Measurements from ENCODE around the gene RNU4-1.
A peak's percentile ranks its signal among the peaks of the same experiment; 100 is the strongest.

The RNU4-1 gene

DNA sequence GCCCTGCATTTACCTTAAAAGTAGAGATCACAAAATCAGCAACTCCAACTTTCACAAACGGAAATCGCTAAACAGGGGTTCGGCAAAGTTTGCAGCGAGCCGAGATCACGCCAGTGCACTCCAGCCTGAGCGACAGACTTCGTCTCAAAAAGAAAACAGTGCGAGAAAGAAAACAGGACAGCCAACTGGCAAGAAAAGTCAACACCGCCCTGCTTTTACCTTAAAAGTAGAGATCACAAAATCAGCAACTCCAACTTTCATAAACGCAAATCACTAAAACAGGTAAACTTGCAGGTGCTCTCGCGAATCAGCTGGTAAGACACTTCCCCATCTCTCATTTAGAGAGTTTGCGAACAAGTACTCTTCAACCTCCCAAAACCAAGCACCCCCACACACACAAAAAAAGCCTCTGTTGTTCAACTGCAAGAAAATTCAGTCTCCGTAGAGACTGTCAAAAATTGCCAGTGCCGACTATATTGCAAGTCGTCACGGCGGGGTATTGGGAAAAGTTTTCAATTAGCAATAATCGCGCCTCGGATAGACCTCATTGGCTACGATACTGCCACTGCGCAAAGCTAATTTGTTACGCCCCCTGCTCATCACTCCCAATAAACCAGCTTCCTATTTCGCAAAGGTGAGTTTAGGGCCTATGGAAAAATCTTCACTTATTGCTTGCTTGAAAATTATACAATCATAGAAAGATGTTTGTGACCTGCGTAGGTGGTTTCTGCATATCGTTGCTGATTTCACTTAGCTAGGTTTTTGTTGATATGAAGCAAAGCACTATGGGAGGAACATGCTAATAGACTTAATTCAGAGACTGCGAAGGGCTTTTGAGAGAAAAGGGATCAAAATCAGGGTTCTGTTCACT, at the start of gene RNU4-1 (continued):
- TF ChIP-seq, protein P1, sequence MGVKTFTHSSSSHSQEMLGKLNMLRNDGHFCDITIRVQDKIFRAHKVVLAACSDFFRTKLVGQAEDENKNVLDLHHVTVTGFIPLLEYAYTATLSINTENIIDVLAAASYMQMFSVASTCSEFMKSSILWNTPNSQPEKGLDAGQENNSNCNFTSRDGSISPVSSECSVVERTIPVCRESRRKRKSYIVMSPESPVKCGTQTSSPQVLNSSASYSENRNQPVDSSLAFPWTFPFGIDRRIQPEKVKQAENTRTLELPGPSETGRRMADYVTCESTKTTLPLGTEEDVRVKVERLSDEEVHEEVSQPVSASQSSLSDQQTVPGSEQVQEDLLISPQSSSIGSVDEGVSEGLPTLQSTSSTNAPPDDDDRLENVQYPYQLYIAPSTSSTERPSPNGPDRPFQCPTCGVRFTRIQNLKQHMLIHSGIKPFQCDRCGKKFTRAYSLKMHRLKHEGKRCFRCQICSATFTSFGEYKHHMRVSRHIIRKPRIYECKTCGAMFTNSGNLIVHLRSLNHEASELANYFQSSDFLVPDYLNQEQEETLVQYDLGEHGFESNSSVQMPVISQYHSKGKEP (tag by site-specific recombination; IDR thresholded peaks at IDR 0.05) = peak; percentile 90
- TF ChIP-seq MZF1 (tag by site-specific recombination; IDR thresholded peaks at IDR 0.05; ENCODE audit: borderline replicate concordance) = 0 out of 2 replicates have a peak, but pooled peaks have one; percentile 55
- TF ChIP-seq ZBTB20 (tag by site-specific recombination; IDR thresholded peaks at IDR 0.05) = peak; percentile 34; the same call in 1 of the 2 replicates
- TF ChIP-seq, protein P2, sequence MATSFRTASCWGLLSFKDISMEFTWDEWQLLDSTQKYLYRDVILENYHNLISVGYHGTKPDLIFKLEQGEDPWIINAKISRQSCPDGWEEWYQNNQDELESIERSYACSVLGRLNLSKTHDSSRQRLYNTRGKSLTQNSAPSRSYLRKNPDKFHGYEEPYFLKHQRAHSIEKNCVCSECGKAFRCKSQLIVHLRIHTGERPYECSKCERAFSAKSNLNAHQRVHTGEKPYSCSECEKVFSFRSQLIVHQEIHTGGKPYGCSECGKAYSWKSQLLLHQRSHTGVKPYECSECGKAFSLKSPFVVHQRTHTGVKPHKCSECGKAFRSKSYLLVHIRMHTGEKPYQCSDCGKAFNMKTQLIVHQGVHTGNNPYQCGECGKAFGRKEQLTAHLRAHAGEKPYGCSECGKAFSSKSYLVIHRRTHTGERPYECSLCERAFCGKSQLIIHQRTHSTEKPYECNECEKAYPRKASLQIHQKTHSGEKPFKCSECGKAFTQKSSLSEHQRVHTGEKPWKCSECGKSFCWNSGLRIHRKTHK (tag by site-specific recombination; IDR thresholded peaks at IDR 0.05) = no peak
- peak; percentile 33 for TF ChIP-seq SP3 (tag by site-specific recombination; IDR thresholded peaks at IDR 0.05)
- TF ChIP-seq, protein P3, sequence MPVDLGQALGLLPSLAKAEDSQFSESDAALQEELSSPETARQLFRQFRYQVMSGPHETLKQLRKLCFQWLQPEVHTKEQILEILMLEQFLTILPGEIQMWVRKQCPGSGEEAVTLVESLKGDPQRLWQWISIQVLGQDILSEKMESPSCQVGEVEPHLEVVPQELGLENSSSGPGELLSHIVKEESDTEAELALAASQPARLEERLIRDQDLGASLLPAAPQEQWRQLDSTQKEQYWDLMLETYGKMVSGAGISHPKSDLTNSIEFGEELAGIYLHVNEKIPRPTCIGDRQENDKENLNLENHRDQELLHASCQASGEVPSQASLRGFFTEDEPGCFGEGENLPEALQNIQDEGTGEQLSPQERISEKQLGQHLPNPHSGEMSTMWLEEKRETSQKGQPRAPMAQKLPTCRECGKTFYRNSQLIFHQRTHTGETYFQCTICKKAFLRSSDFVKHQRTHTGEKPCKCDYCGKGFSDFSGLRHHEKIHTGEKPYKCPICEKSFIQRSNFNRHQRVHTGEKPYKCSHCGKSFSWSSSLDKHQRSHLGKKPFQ (tag by site-specific recombination; IDR thresholded peaks at IDR 0.05) = 0 out of 2 replicates have a peak, but pooled peaks have one; percentile 43
- peak; percentile 18; the same call in 1 of the 2 replicates for TF ChIP-seq SCRT2 (tag by site-specific recombination; IDR thresholded peaks at IDR 0.05)
- peak; percentile 98 for TF ChIP-seq PRDM1 (tag by site-specific recombination; IDR thresholded peaks at IDR 0.05)
- TF ChIP-seq ZNF341 (tag by site-specific recombination; IDR thresholded peaks at IDR 0.05; ENCODE audit: low read depth) = peak; percentile 31
- peak; percentile 27; the same call in 1 of the 2 replicates for TF ChIP-seq SP2 (tag by site-specific recombination; IDR thresholded peaks at IDR 0.05)
- no peak for TF ChIP-seq SCRT1 (tag by site-specific recombination; IDR thresholded peaks at IDR 0.05; ENCODE audit: borderline replicate concordance)
- 0 out of 2 replicates have a peak, but pooled peaks have one; percentile 8 for TF ChIP-seq YY1 (tag by site-specific recombination; IDR thresholded peaks at IDR 0.05)
- peak; percentile 17; the same call in 1 of the 2 replicates for TF ChIP-seq ZNF600 (tag by site-specific recombination; IDR thresholded peaks at IDR 0.05)
- no peak for TF ChIP-seq BCL11A (tag by site-specific recombination; IDR thresholded peaks at IDR 0.05; ENCODE audit: low read depth)
- 0 out of 2 replicates have a peak, but pooled peaks have one; percentile 12 for TF ChIP-seq ZBTB21 (tag by site-specific recombination; IDR thresholded peaks at IDR 0.05)
- no peak for TF ChIP-seq ZNF155 (tag by site-specific recombination; IDR thresholded peaks at IDR 0.05)
- TF ChIP-seq, protein P4, sequence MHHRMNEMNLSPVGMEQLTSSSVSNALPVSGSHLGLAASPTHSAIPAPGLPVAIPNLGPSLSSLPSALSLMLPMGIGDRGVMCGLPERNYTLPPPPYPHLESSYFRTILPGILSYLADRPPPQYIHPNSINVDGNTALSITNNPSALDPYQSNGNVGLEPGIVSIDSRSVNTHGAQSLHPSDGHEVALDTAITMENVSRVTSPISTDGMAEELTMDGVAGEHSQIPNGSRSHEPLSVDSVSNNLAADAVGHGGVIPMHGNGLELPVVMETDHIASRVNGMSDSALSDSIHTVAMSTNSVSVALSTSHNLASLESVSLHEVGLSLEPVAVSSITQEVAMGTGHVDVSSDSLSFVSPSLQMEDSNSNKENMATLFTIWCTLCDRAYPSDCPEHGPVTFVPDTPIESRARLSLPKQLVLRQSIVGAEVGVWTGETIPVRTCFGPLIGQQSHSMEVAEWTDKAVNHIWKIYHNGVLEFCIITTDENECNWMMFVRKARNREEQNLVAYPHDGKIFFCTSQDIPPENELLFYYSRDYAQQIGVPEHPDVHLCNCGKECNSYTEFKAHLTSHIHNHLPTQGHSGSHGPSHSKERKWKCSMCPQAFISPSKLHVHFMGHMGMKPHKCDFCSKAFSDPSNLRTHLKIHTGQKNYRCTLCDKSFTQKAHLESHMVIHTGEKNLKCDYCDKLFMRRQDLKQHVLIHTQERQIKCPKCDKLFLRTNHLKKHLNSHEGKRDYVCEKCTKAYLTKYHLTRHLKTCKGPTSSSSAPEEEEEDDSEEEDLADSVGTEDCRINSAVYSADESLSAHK (tag by site-specific recombination; IDR thresholded peaks at IDR 0.05) = peak; percentile 67; the same call in 1 of the 2 replicates
- TF ChIP-seq ZNF394 (tag by site-specific recombination; IDR thresholded peaks at IDR 0.05; ENCODE audit: borderline replicate concordance) = peak; percentile 80; the same call in 1 of the 2 replicates
- peak; percentile 33; the same call in 1 of the 2 replicates for TF ChIP-seq KLF8 (tag by site-specific recombination; IDR thresholded peaks at IDR 0.05)
- TF ChIP-seq, protein P5, sequence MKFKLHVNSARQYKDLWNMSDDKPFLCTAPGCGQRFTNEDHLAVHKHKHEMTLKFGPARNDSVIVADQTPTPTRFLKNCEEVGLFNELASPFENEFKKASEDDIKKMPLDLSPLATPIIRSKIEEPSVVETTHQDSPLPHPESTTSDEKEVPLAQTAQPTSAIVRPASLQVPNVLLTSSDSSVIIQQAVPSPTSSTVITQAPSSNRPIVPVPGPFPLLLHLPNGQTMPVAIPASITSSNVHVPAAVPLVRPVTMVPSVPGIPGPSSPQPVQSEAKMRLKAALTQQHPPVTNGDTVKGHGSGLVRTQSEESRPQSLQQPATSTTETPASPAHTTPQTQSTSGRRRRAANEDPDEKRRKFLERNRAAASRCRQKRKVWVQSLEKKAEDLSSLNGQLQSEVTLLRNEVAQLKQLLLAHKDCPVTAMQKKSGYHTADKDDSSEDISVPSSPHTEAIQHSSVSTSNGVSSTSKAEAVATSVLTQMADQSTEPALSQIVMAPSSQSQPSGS (tag by site-specific recombination; IDR thresholded peaks at IDR 0.05; ENCODE audit: low read depth) = peak; percentile 29; the same call in 1 of the 2 replicates
- 0 out of 2 replicates have a peak, but pooled peaks have one; percentile 49 for TF ChIP-seq ZNF664 (tag by site-specific recombination; IDR thresholded peaks at IDR 0.05)
- no peak for TF ChIP-seq KLF7 (tag by site-specific recombination; IDR thresholded peaks at IDR 0.05; ENCODE audit: borderline replicate concordance)
- TF ChIP-seq ZNF670 (tag by site-specific recombination; IDR thresholded peaks at IDR 0.05; ENCODE audit: low read depth) = no peak
- TF ChIP-seq, protein P6, sequence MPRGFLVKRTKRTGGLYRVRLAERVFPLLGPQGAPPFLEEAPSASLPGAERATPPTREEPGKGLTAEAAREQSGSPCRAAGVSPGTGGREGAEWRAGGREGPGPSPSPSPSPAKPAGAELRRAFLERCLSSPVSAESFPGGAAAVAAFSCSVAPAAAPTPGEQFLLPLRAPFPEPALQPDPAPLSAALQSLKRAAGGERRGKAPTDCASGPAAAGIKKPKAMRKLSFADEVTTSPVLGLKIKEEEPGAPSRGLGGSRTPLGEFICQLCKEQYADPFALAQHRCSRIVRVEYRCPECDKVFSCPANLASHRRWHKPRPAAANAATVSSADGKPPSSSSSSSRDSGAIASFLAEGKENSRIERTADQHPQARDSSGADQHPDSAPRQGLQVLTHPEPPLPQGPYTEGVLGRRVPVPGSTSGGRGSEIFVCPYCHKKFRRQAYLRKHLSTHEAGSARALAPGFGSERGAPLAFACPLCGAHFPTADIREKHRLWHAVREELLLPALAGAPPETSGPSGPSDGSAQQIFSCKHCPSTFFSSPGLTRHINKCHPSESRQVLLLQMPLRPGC (tag by site-specific recombination; IDR thresholded peaks at IDR 0.05) = 0 out of 2 replicates have a peak, but pooled peaks have one; percentile 29
- TF ChIP-seq ZNF76 (tag by site-specific recombination; IDR thresholded peaks at IDR 0.05; ENCODE audit: borderline replicate concordance, low read depth) = peak; percentile 98
